ENCODE data around the gene AMBRA1.
A peak's percentile ranks its signal among the peaks of the same experiment; 100 is the strongest.

AMBRA1 gene

DNA sequence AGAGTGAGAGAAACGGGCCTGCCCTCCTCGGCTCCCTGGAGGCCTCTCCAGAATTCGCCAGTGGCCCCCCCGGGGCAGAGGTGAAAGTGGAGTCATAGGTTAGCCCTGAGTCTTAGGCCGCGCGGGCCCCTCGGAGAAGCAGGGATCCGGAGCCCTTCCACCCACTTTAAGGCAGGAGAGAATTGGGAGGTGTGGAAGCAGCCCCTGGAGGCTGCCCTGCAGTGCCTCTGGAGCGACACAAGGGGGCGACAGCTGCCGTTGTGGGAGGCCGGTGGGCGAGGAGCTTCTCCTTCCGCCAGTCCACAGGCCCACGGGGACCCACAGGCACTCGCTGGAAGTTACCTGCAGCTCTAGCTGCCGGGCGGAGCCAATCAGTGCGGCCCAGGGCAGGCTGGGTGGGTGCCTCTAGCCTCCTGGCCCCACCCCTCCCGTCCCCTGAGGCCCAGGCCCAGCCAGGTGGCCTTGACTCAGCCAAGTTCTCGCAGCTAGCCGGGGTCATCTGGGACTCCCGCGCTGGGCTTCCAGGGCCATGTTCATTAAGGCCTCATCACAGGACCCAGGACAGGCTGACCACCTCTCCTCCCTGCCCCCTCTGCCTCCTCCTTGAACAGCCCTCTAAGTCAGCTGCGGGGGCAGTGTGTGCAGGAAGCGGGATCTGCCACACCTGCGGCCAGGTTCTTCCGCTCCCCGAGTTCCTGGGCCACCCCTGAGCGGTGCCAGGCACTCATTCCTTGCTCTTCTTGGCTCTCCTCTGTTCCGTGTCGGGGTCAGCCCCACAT lies 241.6 kb downstream of the AMBRA1 start:
- Histone ChIP-seq H3K27me3 (ENCODE audit: control insufficient read depth in 1 of 2, insufficient read depth in 1 of 2, low read length in 2 of 2) (no peaks in the 10 kb centered on the region), H3K18ac (ENCODE audit: low read depth in 1 of 2, low read length in 2 of 2) (peak overlapping the region in 1 of 2 experiments; percentile 18), H3K9me3 (ENCODE audit: control insufficient read depth, low read length) (no peaks in the 10 kb centered on the region), H2BK5ac (ENCODE audit: low read depth, low read length, poor library complexity, severe bottlenecking) (no peak overlapping the region), H3K36me3 (ENCODE audit: control insufficient read depth in 1 of 2, insufficient read depth in 2 of 2, low read depth in 1 of 2, low read length in 2 of 2) (peaks cover 0 to 27% of the 10 kb centered on the region in 2 experiments), H4K8ac (ENCODE audit: low read length) (peak overlapping the region; percentile 8), H4K91ac (ENCODE audit: low read length) (no peak overlapping the region), H3K9ac (ENCODE audit: low read length) (no peak overlapping the region), H3K4me3 (ENCODE audit: insufficient read depth in 1 of 2, low read depth in 1 of 2, low read length in 2 of 2) (no peak overlapping the region), H3K14ac (ENCODE audit: low read length in 2 of 2) (peak overlapping the region in 1 of 2 experiments; percentile 21), H2BK12ac (ENCODE audit: low read length in 2 of 2) (peak overlapping the region in 1 of 2 experiments; percentile 51), H3K4me1 (ENCODE audit: control insufficient read depth, insufficient read depth, low read depth, low read length) (peaks cover 47% of the 10 kb centered on the region), H2BK15ac (ENCODE audit: low read depth, poor library complexity, severe bottlenecking) (no peak overlapping the region), H3K4ac (ENCODE audit: low read depth in 1 of 2, low read length in 2 of 2) (no peak overlapping the region), H2AFZ (ENCODE audit: low read depth, low read length) (no peak overlapping the region), H2BK120ac (ENCODE audit: low read depth, low read length) (no peak overlapping the region), H3K4me2 (ENCODE audit: low read length, poor library complexity, severe bottlenecking) (no peak overlapping the region), H3K27ac (ENCODE audit: low read length, poor library complexity, severe bottlenecking) (no peak overlapping the region), H3K23ac (ENCODE audit: low read length in 2 of 2) (peak overlapping the region in 1 of 2 experiments; percentile 40), H3K79me1 (replicated peaks; ENCODE audit: low read length, poor library complexity, severe bottlenecking) (peaks cover 42% of the 10 kb centered on the region), H2AK5ac (ENCODE audit: low read length, severe bottlenecking) (peak overlapping the region; percentile 78)
- DNase-seq = peak; percentile 51
- 63% methylated on average over 33 of the region's 33 CpGs for WGBS

- Histone ChIP-seq H3K4me2 (ENCODE audit: low read length, poor library complexity, severe bottlenecking) (no peak overlapping the region), H3K4ac (ENCODE audit: low read depth in 1 of 2, low read length in 2 of 2) (no peak overlapping the region), H3K23ac (ENCODE audit: low read length in 2 of 2) (no peak overlapping the region), H3K18ac (ENCODE audit: low read depth in 1 of 2, low read length in 2 of 2) (no peak overlapping the region), H2BK15ac (ENCODE audit: low read depth, poor library complexity, severe bottlenecking) (no peak overlapping the region), H3K9me3 (ENCODE audit: control insufficient read depth, low read length) (no peaks in the 10 kb centered on the region), H4K91ac (ENCODE audit: low read length) (no peak overlapping the region), H2AK5ac (ENCODE audit: low read length, severe bottlenecking) (no peak overlapping the region), H2BK5ac (ENCODE audit: low read depth, low read length, poor library complexity, severe bottlenecking) (no peak overlapping the region), H3K14ac (ENCODE audit: low read length in 2 of 2) (peak overlapping the region in 1 of 2 experiments; percentile 21), H3K9ac (ENCODE audit: low read length) (no peak overlapping the region), H3K36me3 (ENCODE audit: control insufficient read depth in 1 of 2, insufficient read depth in 2 of 2, low read depth in 1 of 2, low read length in 2 of 2) (peaks cover 0 to 27% of the 10 kb centered on the region in 2 experiments), H3K79me1 (replicated peaks; ENCODE audit: low read length, poor library complexity, severe bottlenecking) (peaks cover 42% of the 10 kb centered on the region), H3K27me3 (ENCODE audit: control insufficient read depth in 1 of 2, insufficient read depth in 1 of 2, low read length in 2 of 2) (no peaks in the 10 kb centered on the region), H3K4me3 (ENCODE audit: insufficient read depth in 1 of 2, low read depth in 1 of 2, low read length in 2 of 2) (no peak overlapping the region), H2BK120ac (ENCODE audit: low read depth, low read length) (no peak overlapping the region), H3K27ac (ENCODE audit: low read length, poor library complexity, severe bottlenecking) (no peak overlapping the region), H4K8ac (ENCODE audit: low read length) (no peak overlapping the region), H2AFZ (ENCODE audit: low read depth, low read length) (no peak overlapping the region), H3K4me1 (ENCODE audit: control insufficient read depth, insufficient read depth, low read depth, low read length) (peaks cover 45% of the 10 kb centered on the region), H2BK12ac (ENCODE audit: low read length in 2 of 2) (no peak overlapping the region)
- DNase-seq = no peak
- WGBS = 76% methylated on average over 4 of the region's 5 CpGs
These were observed 242.2 kb downstream of the AMBRA1 start for GRCh38 chr11:46351606-46352005.

DNA sequence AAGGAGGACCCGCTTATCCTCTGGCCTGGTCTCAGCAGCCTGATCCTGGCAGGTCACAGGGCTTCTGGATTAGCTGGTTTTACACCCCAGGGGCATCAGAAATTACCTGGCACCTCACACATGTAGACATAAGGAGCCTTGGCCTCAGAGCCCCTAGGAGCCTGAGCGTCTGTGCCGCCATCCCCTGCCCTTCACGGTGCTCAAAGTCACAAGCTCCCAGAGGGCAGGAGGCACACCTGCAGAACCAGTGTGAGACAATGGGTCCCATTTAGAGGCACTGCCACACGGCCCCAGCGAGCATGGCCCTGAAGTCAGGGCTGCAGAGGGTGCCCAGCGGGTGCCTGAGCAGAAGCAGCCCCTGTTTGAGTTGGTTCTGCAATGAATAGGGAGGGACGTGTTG lies 242.7 kb downstream of the AMBRA1 start:
- H4K8ac ChIP-seq (ENCODE audit: low read length) = no peak overlapping the region
- WGBS = 95% methylated on average over 8 of the region's 8 CpGs
- no peak overlapping the region for H2BK12ac ChIP-seq (ENCODE audit: low read length in 2 of 2)
- H3K4ac ChIP-seq (ENCODE audit: low read depth in 1 of 2, low read length in 2 of 2) = no peak overlapping the region
- H3K23ac ChIP-seq (ENCODE audit: low read length in 2 of 2) = no peak overlapping the region
- no peak overlapping the region for H3K14ac ChIP-seq (ENCODE audit: low read length in 2 of 2)
- H4K91ac ChIP-seq (ENCODE audit: low read length) = no peak overlapping the region
- no peak overlapping the region for H2AK5ac ChIP-seq (ENCODE audit: low read length, severe bottlenecking)
- H3K4me1 ChIP-seq (ENCODE audit: control insufficient read depth, insufficient read depth, low read depth, low read length) = peaks cover 41% of the 10 kb centered on the region
- H3K4me2 ChIP-seq (ENCODE audit: low read length, poor library complexity, severe bottlenecking) = no peak overlapping the region
- H2BK5ac ChIP-seq (ENCODE audit: low read depth, low read length, poor library complexity, severe bottlenecking) = no peak overlapping the region
- no peak overlapping the region for H2BK15ac ChIP-seq (ENCODE audit: low read depth, poor library complexity, severe bottlenecking)
- H3K27ac ChIP-seq (ENCODE audit: low read length, poor library complexity, severe bottlenecking) = no peak overlapping the region
- H3K36me3 ChIP-seq (ENCODE audit: control insufficient read depth in 1 of 2, insufficient read depth in 2 of 2, low read depth in 1 of 2, low read length in 2 of 2) = peaks cover 0 to 24% of the 10 kb centered on the region in 2 experiments
- H2BK120ac ChIP-seq (ENCODE audit: low read depth, low read length) = no peak overlapping the region
- no peak overlapping the region for H3K18ac ChIP-seq (ENCODE audit: low read depth in 1 of 2, low read length in 2 of 2)
- H3K79me1 ChIP-seq (replicated peaks; ENCODE audit: low read length, poor library complexity, severe bottlenecking) = peaks cover 42% of the 10 kb centered on the region
- DNase-seq = no peak
- H3K27me3 ChIP-seq (ENCODE audit: control insufficient read depth in 1 of 2, insufficient read depth in 1 of 2, low read length in 2 of 2) = no peaks in the 10 kb centered on the region
- H3K4me3 ChIP-seq (ENCODE audit: insufficient read depth in 1 of 2, low read depth in 1 of 2, low read length in 2 of 2) = no peak overlapping the region
- H3K9ac ChIP-seq (ENCODE audit: low read length) = no peak overlapping the region
- no peak overlapping the region for H2AFZ ChIP-seq (ENCODE audit: low read depth, low read length)
- no peaks in the 10 kb centered on the region for H3K9me3 ChIP-seq (ENCODE audit: control insufficient read depth, low read length)

DNA sequence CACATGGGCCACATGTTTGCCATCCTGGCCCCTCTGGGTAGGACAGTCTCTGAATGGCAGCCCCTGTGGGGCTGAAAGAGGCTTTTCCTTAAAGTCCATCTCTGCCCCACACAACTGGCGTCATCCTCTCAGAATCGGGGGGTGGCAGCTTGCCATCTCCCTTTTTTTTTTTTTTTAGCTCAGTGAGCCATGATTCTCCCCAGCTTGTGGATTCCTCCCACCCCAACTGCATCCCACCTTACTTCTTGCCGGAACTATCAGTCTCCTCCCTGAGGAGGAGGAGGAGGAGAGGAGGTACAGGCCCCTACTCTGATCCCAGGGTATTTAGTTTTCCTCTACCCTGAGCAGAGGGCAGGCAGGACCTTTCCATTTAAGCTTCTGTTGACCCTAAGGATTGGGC lies 243.1 kb downstream of the AMBRA1 start:
- Histone ChIP-seq H2AFZ (ENCODE audit: low read depth, low read length) (no peak overlapping the region), H3K4ac (ENCODE audit: low read depth in 1 of 2, low read length in 2 of 2) (peak overlapping the region in 1 of 2 experiments; percentile 24), H3K36me3 (ENCODE audit: control insufficient read depth in 1 of 2, insufficient read depth in 2 of 2, low read depth in 1 of 2, low read length in 2 of 2) (peaks cover 0 to 22% of the 10 kb centered on the region in 2 experiments), H3K18ac (ENCODE audit: low read depth in 1 of 2, low read length in 2 of 2) (no peak overlapping the region), H2BK5ac (ENCODE audit: low read depth, low read length, poor library complexity, severe bottlenecking) (no peak overlapping the region), H3K9me3 (ENCODE audit: control insufficient read depth, low read length) (no peaks in the 10 kb centered on the region), H3K79me1 (replicated peaks; ENCODE audit: low read length, poor library complexity, severe bottlenecking) (peaks cover 41% of the 10 kb centered on the region), H3K14ac (ENCODE audit: low read length in 2 of 2) (no peak overlapping the region), H4K91ac (ENCODE audit: low read length) (no peak overlapping the region), H3K27me3 (ENCODE audit: control insufficient read depth in 1 of 2, insufficient read depth in 1 of 2, low read length in 2 of 2) (peaks cover 0 to 2% of the 10 kb centered on the region in 2 experiments), H3K4me2 (ENCODE audit: low read length, poor library complexity, severe bottlenecking) (no peak overlapping the region), H3K27ac (ENCODE audit: low read length, poor library complexity, severe bottlenecking) (no peak overlapping the region), H3K4me3 (ENCODE audit: insufficient read depth in 1 of 2, low read depth in 1 of 2, low read length in 2 of 2) (no peak overlapping the region), H2BK15ac (ENCODE audit: low read depth, poor library complexity, severe bottlenecking) (no peak overlapping the region), H3K23ac (ENCODE audit: low read length in 2 of 2) (no peak overlapping the region), H2BK12ac (ENCODE audit: low read length in 2 of 2) (no peak overlapping the region), H3K4me1 (ENCODE audit: control insufficient read depth, insufficient read depth, low read depth, low read length) (peaks cover 38% of the 10 kb centered on the region), H2AK5ac (ENCODE audit: low read length, severe bottlenecking) (no peak overlapping the region), H3K9ac (ENCODE audit: low read length) (no peak overlapping the region), H4K8ac (ENCODE audit: low read length) (no peak overlapping the region), H2BK120ac (ENCODE audit: low read depth, low read length) (no peak overlapping the region)
- no peak for DNase-seq
- no CpG with 5 or more reads among the region's 3 CpGs for WGBS
